HCT116 (cell line): ENCODE results near the gene PSMA8. TPM values are rescaled to one million over a fixed set of nuclear protein-coding genes. Genes with fewer than 3 reads are reported as not detected.
"Not testable (repeated sequence)": the region's sequence is repeated elsewhere in the genome, so short reads cannot be mapped to it uniquely, and the experiment has no call there.

Experiments used
- ATAC-seq: fragments of 200-7000 bp; cut with Tn5 transposase; 2 replicates; pipeline ENCODE4 v1.9.1; 2020; ENCODE audit warnings: mild to moderate bottlenecking, moderate library complexity
- BruUV-seq: library from RNA; stranded (reverse); fragments of 400-500 nt; replicated peaks from 2 replicates; lab custom pipeline; 2021; lab: Mats Ljungman, UMichigan
- CTCF ChIA-PET: fragments of 300-600 bp; sonication (Branson Sonifier 250); formaldehyde crosslinking; loops from one replicate; lab custom pipeline; 2021; ENCODE audit warnings: antibody characterized with exemption; lab: Charles Lee
- POLR2A ChIA-PET: fragments of 300-600, 350-600 bp; sonication (Branson Sonifier 250); formaldehyde crosslinking; loops from one replicate; lab custom pipeline; 2021; ENCODE audit warnings: antibody characterized with exemption; lab: Charles Lee
- RAD21 ChIA-PET, 2 experiments: fragments of 300-600 bp; sonication (Branson Sonifier 250); formaldehyde crosslinking; loops; one replicate each; lab custom pipeline; 2023; ENCODE audit warnings: low total read pairs in 2 of 2; ENCODE audit not compliant: uncharacterized antibody in 2 of 2, unreplicated experiment in 2 of 2, low non-redundant PET in 1 of 2; lab: Charles Lee
- DNase-seq: peaks from one replicate; pipeline ENCODE4 v3.0.0-alpha.2; 2010; ENCODE audit warnings: low read depth, low spot score
- H2AFZ ChIP-seq: fragments of 200-600 bp; shearing (Covaris generic), sonication (generic); 2 replicates; pipeline ENCODE4 v1.6.1; 2017; ENCODE audit warnings: low read depth, mixed run types, mixed read lengths, antibody characterized with exemption, low read length; ENCODE audit not compliant: poor library complexity, severe bottlenecking
- H3K27ac ChIP-seq: 2 replicates; pipeline ENCODE4 v1.5.1; 2012; ENCODE audit warnings: low read depth, low read length
- H3K27me3 ChIP-seq: fragments of 200-600 bp; sonication (generic); 2 replicates; pipeline ENCODE4 v1.6.1; 2016; ENCODE audit warnings: mixed run types, low read length, mixed read lengths; ENCODE audit not compliant: insufficient read depth
- H3K36me3 ChIP-seq, 2 experiments: fragments of 200-500 bp in 1 of 2; fragments of 200-600 bp in 1 of 2; sonication (Bioruptor generic) in 1 of 2; sonication (generic) in 1 of 2; 2 replicates each; pipeline versions ENCODE4 v1.5.1 to v1.6.1; 2014 to 2016; ENCODE audit warnings: low read length in 2 of 2, inconsistent platforms in 1 of 2, mixed read lengths in 1 of 2, mixed run types in 1 of 2; ENCODE audit not compliant: insufficient read depth in 2 of 2, control insufficient read depth in 1 of 2
- H3K4me1 ChIP-seq, 2 experiments: fragments of 200-600 bp in 1 of 2; sonication (generic) in 1 of 2; 2 replicates each; pipeline versions ENCODE4 v1.5.1 to v1.6.1; 2012 to 2017; ENCODE audit warnings: low read length in 2 of 2, inconsistent platforms in 1 of 2, mild to moderate bottlenecking in 1 of 2, mixed read lengths in 1 of 2, mixed run types in 1 of 2, moderate library complexity in 1 of 2; ENCODE audit not compliant: insufficient read depth in 2 of 2, control insufficient read depth in 1 of 2
- H3K4me2 ChIP-seq: fragments of 200-600 bp; sonication (generic); 2 replicates; pipeline ENCODE4 v1.6.1; 2017; ENCODE audit warnings: mixed run types, low read length, mixed read lengths
- H3K4me3 ChIP-seq, 2 experiments: fragments of 200-600 bp in 1 of 2; sonication (generic) in 1 of 2; replicated peaks in 1 of 2; 2 replicates each; pipeline ENCODE4 v1.5.1; 2011 to 2016; ENCODE audit warnings: low read length in 2 of 2, control low read depth in 1 of 2, low read depth in 1 of 2, mild to moderate bottlenecking in 1 of 2, mixed read lengths in 1 of 2, mixed run types in 1 of 2
- H3K79me2 ChIP-seq: fragments of 200-600 bp; sonication (generic); 2 replicates; pipeline ENCODE4 v1.6.1; 2017; ENCODE audit warnings: mild to moderate bottlenecking, mixed run types, low read length, moderate library complexity, mixed read lengths; ENCODE audit not compliant: insufficient read depth
- H3K9ac ChIP-seq: fragments of 200-600 bp; sonication (generic); 2 replicates; pipeline ENCODE4 v1.6.1; 2016; ENCODE audit warnings: low read length, mixed read lengths
- H3K9me2 ChIP-seq: fragments of 200-600 bp; sonication (generic), shearing (Covaris generic); 2 replicates; pipeline ENCODE4 v1.6.1; 2017; ENCODE audit warnings: mixed run types, mild to moderate bottlenecking, moderate library complexity; ENCODE audit not compliant: insufficient read depth
- H3K9me3 ChIP-seq, 2 experiments: fragments of 200-500 bp in 1 of 2; fragments of 200-600 bp in 1 of 2; sonication (Bioruptor generic) in 1 of 2; sonication (generic) in 1 of 2; 2 replicates each; pipeline ENCODE4 v1.6.1; 2014 to 2017; ENCODE audit warnings: low read length in 2 of 2, mixed read lengths in 2 of 2, inconsistent platforms in 1 of 2, low read depth in 1 of 2, mild to moderate bottlenecking in 1 of 2, mixed run types in 1 of 2, moderate library complexity in 1 of 2; ENCODE audit not compliant: control insufficient read depth in 1 of 2, insufficient read depth in 1 of 2
- H4K20me1 ChIP-seq: fragments of 200-600 bp; sonication (generic), shearing (Covaris generic); 2 replicates; pipeline ENCODE4 v1.6.1; 2017; ENCODE audit warnings: mixed run types, mild to moderate bottlenecking, moderate library complexity; ENCODE audit not compliant: insufficient read depth
- CBX3 ChIP-seq: IDR thresholded peaks from 2 replicates; pipeline ENCODE4 v1.6.1; 2012; ENCODE audit warnings: low read depth
- EGR1 ChIP-seq: IDR thresholded peaks from 2 replicates; pipeline ENCODE4 v1.6.1; 2012; ENCODE audit warnings: low read depth
- ELF1 ChIP-seq: IDR thresholded peaks from 2 replicates; pipeline ENCODE4 v1.6.1; 2012; ENCODE audit warnings: low read depth, borderline replicate concordance
- FOSL1 ChIP-seq: IDR thresholded peaks from 2 replicates; pipeline ENCODE4 v1.6.1; 2012; ENCODE audit warnings: low read depth
- JUND ChIP-seq: IDR thresholded peaks from 2 replicates; pipeline ENCODE4 v1.6.1; 2012
- REST ChIP-seq: IDR thresholded peaks from 2 replicates; pipeline ENCODE4 v1.6.1; 2012; ENCODE audit warnings: low read depth
- SP1 ChIP-seq: IDR thresholded peaks from 2 replicates; pipeline ENCODE4 v1.6.1; 2012; ENCODE audit warnings: low read depth
- YY1 ChIP-seq: IDR thresholded peaks from 2 replicates; pipeline ENCODE4 v1.6.1; 2011; ENCODE audit warnings: low read length, low read depth, moderate library complexity, mild to moderate bottlenecking; ENCODE audit not compliant: insufficient replicate concordance; ENCODE audit errors: extremely low read depth
- ZBTB33 ChIP-seq: IDR thresholded peaks from 2 replicates; pipeline ENCODE4 v1.6.1; 2011; ENCODE audit warnings: mild to moderate bottlenecking, low read length, moderate library complexity; ENCODE audit not compliant: insufficient replicate concordance; ENCODE audit errors: extremely low read depth
- intact Hi-C: fragments of 100-400 bp; cut with micrococcal nuclease; formaldehyde crosslinking; loops from 2 replicates; pipeline ENCODE4 v1.10.0; 2022
- total RNA-seq: library from RNA; stranded (reverse); gene quantifications from one replicate; pipeline ENCODE4 v1.2.1, GENCODE V29; 2021; ENCODE audit not compliant: unreplicated experiment
- TF ChIP-seq, protein P1 (sequence below), 3 experiments: fragments of 200-600 bp in 1 of 3; sonication (generic) in 1 of 3; IDR thresholded peaks in 2 of 3; conservative IDR thresholded peaks in 1 of 3; 2 replicates each; pipeline ENCODE4 v1.5.1; 2012 to 2017; ENCODE audit warnings: low read depth in 2 of 3, low read length in 2 of 3, antibody characterized with exemption in 1 of 3, borderline replicate concordance in 1 of 3, control low read depth in 1 of 3, mild to moderate bottlenecking in 1 of 3, mixed read lengths in 1 of 3, mixed run types in 1 of 3, moderate library complexity in 1 of 3; ENCODE audit not compliant: insufficient read depth in 1 of 3
- TF ChIP-seq, protein P2 (sequence below): IDR thresholded peaks from 2 replicates; pipeline ENCODE4 v1.6.1; 2012

PSMA8 gene
- total RNA-seq, 1 experiment from 2014 or later: not detected

DNA sequence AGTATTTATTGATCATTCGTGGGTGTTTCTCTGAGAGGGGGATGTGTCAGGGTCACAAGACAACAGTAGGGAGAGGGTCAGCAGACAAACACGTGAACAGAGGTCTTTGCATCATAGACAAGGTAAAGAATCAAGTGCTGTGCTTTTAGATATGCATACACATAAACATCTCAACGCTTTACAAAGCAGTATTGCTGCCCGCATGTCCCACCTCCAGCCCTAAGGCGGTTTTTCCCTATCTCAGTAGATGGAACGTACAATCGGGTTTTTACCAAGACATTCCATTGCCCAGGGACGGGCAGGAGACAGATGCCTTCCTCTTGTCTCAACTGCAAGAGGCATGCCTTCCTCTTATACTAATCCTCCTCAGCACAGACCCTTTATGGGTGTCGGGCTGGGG, 68.3 kb downstream of the PSMA8 start:
- H3K9me2 ChIP-seq, RAD21 ChIA-PET, H3K9ac ChIP-seq, H3K36me3 ChIP-seq, intact Hi-C loops, H3K9me3 ChIP-seq, H3K4me2 ChIP-seq, BruUV-seq, H3K4me1 ChIP-seq, H3K4me3 ChIP-seq, CTCF ChIA-PET, ATAC-seq, H3K27ac ChIP-seq, DNase-seq, H3K79me2 ChIP-seq, H4K20me1 ChIP-seq, POLR2A ChIA-PET, H2AFZ ChIP-seq, H3K27me3 ChIP-seq: not testable (repeated sequence)

DNA sequence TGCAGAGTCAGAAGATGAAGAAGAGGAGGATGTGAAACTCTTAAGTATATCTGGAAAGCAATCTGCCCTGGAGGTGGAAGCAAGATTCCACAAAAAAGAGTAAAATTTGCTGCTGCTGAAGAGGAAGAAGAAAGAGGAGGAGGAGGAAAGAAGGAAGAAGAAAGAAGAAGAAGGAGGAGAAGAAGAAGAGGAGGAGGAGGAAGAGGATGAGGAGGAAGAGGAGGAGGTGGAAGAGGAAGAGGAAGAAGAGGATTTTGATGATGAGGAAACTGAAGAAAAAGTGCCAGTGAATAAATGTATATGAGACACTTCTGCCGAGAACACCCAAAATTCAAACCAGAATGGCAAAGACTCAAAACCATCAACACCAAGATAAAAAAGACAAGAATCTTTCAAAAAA, 71.6 kb downstream of the PSMA8 start:
- Histone ChIP-seq H3K9me3 (no peaks in the 10 kb centered on the region), H3K79me2 (no peaks in the 10 kb centered on the region), H3K27ac (no peak overlapping the region), H3K4me2 (no peak overlapping the region), H3K9ac (no peak overlapping the region), H3K36me3 (no peaks in the 10 kb centered on the region), H3K27me3 (no peaks in the 10 kb centered on the region), H3K9me2 (no peaks in the 10 kb centered on the region), H3K4me3 (no peak overlapping the region), H3K4me1 (peaks cover 0 to 7% of the 10 kb centered on the region in 2 experiments; a peak in 1 of 4 replicates), H4K20me1 (no peaks in the 10 kb centered on the region), H2AFZ (no peak overlapping the region)
- CTCF ChIA-PET: no interaction called here
- intact Hi-C loops: no loop called here
- POLR2A ChIA-PET: no interaction called here
- RAD21 ChIA-PET: no interaction called here
- no peak for TF ChIP-seq JUND
- TF ChIP-seq CBX3: no peak
- TF ChIP-seq FOSL1: no peak
- no peak for TF ChIP-seq ZBTB33
- no peak for TF ChIP-seq REST
- no peak for TF ChIP-seq YY1
- no peak for TF ChIP-seq SP1
- TF ChIP-seq, protein P1, sequence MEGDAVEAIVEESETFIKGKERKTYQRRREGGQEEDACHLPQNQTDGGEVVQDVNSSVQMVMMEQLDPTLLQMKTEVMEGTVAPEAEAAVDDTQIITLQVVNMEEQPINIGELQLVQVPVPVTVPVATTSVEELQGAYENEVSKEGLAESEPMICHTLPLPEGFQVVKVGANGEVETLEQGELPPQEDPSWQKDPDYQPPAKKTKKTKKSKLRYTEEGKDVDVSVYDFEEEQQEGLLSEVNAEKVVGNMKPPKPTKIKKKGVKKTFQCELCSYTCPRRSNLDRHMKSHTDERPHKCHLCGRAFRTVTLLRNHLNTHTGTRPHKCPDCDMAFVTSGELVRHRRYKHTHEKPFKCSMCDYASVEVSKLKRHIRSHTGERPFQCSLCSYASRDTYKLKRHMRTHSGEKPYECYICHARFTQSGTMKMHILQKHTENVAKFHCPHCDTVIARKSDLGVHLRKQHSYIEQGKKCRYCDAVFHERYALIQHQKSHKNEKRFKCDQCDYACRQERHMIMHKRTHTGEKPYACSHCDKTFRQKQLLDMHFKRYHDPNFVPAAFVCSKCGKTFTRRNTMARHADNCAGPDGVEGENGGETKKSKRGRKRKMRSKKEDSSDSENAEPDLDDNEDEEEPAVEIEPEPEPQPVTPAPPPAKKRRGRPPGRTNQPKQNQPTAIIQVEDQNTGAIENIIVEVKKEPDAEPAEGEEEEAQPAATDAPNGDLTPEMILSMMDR (IDR thresholded peaks at IDR 0.05 in 2 of 3, conservative IDR thresholded peaks at IDR 0.05 in 1 of 3; ENCODE audit: borderline replicate concordance in 1 of 3, insufficient read depth in 1 of 3, low read depth in 2 of 3, low read length in 2 of 3): no peak
- TF ChIP-seq EGR1: no peak
- no peak for TF ChIP-seq ELF1
- TF ChIP-seq, protein P2, sequence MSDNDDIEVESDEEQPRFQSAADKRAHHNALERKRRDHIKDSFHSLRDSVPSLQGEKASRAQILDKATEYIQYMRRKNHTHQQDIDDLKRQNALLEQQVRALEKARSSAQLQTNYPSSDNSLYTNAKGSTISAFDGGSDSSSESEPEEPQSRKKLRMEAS: no peak
- DNase-seq (no peak), ATAC-seq (no peak)
- no TSS peak for BruUV-seq
